Stimulated activated CD8-positive, alpha-beta memory T cell treated with anti-CD3 and anti-CD28 coated beads, Interleukin-7, amount 100 ng/mL, for 1 hour (primary cell): ENCODE data around the gene STAT1.

Experiments
- DNase-seq, 2 donors: peaks; one replicate each; pipeline ENCODE4 v3.0.0-alpha.2; 2020; ENCODE audit warnings: low read depth in 2 of 2

The STAT1 gene

DNA sequence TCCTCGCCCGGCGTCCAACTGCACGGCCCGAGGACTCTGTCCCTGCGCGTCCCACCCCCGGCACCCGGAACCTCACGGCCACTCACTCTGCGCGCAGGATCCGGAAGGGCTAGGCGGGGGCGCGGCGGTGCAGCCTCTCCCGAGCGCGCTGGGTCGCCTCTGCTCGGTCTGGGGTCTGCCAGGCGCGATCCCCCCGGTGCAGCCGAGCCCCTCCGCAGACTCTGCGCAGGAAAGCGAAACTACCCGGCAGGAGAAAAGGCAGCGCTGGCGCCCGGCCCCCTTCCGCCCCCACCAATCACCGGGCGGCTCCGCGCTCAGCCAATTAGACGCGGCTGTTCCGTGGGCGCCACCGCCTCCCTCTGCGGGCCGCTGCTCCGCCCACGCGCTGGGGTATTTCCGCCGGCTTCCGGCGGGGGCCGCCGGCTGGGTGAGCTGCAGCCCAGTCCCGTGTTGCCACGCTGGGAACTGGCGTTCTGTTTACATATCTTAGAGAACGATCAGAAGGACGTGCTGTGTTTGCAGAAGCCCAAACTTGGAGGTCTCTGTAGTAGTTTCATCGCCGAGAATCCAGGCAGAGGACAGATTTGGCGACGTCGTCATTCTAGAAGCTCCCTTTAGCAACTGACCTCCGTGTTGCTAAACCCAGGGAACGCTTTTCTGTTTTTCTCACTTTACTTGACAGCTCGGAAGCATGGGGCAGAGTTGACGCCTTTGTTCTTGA, at the start of gene STAT1:
STAT1 (minus strand) TSS at position 240 of the 721 bp plus-strand sequence. CDS start 4,168 bp downstream, outside the sequence.
- DNase-seq = peak; percentile 95 to 96

DNA sequence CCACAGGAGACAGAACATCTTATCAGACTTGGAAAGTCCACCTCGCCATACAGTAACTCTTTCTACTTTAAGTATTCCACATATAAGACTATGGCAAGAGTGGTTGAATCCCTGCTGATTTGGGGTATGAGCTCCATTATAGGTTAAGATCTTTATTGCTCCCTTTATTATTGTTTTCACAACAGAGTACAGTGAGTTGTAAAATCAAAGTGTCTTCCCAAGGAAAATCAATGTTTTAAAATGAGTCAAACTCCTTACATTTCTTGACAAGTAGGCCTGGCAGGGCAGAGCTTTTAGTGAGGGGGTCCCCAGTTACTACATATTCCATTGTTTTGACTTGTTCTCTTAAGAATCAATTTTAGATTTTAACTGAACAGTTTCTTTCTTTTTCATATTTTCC, 49.6 kb upstream of the STAT1 start:
- no peak for DNase-seq

DNA sequence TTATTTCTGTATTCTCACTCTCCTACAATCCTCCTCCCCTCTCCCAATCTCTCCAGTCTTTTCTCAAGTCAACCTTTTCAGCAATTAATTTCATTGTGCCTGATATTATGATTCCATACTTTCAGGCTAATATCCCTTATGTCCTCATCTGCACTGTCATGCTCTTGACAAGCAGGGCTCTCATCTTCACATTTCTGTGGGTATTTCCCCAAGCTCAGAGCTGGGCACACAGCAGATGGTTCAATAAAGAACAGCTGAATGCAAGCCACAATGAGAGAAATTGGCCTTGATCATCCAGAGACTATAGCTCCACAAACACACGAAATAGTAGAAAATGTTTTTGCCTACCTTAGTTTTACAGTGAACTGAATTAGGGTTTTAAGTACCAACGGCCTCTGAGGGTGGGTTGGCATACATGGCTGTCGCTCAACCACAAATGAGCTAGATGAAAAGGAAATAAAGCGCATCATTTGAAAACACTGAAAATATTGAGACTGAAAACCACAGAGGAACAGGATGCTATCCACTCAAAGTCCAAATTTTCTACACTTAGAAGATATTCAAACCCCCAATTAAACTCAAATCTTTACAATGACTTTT, 47.5 kb upstream of the STAT1 start:
- DNase-seq = no peak

DNA sequence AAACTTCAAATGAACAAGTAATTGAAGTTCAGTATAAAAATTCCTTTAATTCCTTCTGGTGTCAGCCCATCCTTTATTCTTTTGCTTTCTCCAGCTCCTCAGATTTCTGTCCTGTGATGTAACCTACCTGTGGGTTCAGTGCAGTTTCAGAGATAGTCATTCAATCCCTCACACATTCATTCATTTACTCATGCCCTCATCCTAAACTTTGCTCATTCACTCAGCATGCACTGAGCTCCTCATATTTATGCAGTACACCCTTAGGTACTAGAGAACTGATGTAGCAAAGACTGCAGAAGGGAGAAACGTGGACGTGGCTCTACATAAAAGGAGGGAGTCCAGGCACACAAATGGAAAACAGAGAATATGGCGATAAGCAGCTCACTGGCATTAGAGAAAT, 45.3 kb upstream of the STAT1 start:
- no peak for DNase-seq

DNA sequence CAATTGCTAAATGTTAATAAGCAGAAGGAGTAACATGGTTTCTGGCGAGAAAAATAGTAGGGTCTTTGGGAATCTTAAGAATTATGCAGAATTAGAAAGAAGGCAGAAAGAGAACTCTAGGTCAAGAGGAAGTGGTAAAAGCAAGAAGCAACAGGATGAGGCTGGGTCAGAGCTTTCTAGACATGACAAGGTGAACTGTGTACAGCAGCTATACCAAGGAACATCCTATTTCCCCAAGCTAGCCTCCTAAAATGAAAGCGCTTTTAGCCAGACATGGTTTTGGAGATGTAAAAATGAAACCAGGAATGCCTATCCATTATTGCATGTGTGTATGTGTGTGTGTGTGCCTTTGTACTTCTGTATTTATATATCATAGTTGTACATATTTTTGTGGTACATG, 42.3 kb upstream of the STAT1 start:
- no peak for DNase-seq

DNA sequence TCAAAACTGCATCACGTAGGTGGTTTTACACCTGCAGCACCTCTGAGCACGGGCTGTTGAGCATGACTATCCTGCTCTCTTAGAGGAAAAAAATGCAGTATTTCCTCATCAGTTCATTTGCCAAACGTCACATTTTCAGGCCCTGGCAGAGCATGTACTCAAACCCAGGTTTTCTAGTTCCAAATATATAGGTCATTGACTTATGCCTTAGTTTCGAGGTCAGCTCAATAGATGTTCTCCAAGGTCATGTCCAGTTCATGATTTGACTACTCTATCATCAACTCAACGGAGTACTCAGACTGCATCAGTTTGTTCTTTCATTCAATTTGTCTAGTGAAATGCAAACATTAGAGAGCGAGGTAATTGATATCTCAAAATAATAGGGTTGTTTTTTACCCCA, 39.3 kb upstream of the STAT1 start:
- no peak for DNase-seq

DNA sequence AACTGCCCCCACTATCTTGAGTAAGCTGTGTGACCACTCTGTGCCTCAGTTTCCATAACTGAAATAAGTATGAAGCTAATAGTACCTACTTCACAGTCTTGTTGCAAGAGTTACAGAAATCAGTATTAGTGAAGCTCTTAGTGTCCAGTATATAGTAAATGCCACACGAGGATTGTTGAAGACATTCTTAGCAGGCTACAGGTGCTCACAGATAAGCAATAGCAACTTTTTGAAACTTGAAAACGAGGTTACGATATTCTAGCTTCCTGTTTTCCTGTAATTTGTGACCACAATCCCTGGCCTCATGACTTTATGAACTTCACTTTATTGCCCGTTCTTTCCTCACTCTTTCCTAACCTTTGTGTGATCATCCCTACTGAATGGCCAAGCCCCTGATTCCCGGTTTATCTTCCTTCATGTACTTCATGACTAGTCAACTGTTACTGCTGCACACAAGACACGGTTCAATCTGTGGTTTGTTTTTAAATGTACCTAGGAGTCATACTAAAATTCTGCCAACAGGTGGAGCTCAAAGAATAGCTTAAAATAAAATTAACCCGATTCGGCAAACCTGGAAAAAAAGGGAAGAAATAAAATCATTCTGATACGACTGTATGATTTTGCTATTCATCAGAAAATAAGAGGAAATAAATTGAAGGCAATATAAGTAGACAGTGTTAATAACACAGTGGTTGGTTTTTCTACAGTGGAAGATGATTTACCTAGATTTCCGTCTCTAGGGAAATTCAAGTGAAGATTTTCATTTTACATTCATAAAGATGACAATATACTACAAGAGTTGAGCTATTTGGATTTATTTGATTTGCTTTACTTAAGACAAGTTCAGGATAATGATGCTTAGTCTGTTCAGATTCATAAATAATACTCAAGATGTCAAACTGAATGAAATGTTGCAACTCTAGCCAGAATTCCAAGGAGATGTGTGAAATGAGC, 38.1 kb upstream of the STAT1 start:
- DNase-seq = no peak

DNA sequence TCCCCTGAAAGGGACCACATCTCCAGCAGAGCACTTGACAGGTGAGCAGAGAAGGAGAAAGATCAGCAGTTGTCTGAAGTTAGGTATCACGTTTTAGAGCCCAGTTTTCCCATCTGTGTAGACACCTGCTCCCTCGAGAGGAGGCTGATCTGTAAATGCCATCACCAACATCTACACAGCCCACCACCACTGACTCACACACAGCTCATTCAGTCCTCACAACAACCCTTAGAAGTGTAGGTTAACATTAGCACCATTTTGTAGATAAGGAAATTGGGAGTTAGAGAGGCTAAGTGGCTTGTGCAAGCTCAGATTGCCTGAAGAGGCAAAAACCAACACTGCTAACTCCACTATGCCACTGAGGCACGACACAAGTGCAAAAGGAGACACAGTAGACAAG, 37.2 kb upstream of the STAT1 start:
- DNase-seq = no peak

DNA sequence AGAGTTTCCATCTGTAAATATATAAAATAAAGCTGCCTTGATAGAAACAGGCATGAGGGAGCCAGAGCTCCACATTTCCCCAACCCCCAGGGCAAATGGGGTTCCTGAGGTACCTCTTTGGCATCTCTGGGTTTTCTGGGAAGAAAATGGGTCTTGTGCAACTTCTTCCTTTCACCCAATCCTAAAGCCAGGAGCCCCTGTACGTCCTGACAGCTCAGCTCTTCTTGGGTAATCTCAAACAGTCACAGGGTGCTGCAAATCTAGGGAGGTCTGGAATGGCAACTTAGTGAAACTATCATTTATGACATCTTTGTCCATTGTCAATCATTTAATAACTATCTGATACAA, 36.6 kb upstream of the STAT1 start:
- DNase-seq = no peak

DNA sequence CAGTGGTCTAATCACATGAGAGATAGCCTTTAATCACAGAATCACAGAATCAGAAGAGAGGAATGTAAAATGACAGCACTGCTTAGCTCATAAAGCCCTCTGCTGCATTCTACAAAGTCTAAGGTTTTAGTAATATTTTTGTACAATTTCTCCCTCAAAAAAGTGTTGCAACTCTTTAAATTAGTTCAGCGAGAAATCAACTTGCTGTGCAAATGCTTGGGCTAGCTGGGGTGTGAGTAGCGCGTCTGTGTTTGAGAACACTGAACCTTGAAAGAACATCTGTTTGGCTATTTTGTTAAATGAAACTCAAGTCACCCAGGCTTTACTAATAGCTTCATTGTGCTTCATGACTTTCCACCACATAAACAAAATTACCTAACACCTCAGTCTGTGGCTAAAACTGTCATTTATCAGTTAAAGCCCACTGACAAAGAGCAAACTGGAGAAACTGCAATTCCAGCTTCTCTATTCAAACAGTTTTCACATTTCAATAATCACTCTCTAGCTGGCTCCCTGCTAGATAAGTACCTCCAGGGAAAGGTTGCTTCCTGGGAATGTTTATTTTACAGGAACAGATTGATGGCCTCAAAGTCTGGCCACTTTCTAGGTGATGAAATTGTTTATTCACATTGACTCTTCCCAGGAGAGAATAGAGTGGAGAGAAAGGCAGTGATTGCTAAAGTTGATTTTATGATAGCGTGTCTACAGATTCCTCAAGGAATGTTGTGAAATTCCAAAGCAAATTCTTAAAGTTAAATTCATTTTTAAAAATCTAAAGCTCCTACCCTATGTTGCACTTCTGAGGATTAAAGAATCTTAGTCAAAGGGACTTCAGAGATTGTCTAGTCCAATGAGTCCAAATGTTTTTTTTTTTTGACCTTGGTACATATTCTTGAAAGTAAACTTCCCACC, 36.0 kb upstream of the STAT1 start:
- DNase-seq = no peak

DNA sequence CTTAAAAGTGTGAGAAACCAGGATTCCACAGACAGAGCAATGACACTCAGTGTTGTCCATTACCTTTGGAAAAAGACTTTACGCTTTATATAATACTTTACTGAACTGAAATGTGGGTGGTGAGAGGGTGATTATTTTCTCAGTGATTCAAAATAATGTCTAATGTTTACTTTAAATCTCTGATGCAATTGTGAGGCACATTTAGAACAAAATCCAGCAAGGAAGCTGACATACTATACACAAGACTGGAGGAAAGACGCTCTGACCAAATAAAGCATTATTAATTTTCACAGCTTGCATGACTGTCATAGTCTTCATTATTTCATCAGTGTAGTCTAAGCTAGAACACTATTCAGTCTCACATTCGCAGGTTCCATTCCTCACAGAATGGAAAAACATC, 34.1 kb upstream of the STAT1 start:
- DNase-seq = no peak

DNA sequence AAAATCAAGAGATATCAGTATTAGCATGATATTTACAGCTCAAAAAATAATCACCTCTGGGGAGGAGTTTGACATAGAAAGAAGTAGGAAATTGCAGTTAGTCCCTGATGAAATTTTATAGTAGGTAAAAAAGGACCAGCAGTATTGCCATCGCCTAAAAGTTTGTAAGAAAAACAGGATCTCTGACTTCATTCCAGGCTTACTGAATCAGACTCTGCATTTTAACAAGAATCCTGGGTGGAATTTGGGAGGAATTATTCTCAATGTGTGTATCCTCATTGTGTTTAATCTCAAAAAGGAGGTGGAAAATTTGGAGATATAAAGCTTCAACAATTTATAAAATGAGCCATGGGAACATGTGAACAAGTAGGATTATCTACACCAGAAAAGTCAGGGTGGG, 31.2 kb upstream of the STAT1 start:
- DNase-seq = no peak

DNA sequence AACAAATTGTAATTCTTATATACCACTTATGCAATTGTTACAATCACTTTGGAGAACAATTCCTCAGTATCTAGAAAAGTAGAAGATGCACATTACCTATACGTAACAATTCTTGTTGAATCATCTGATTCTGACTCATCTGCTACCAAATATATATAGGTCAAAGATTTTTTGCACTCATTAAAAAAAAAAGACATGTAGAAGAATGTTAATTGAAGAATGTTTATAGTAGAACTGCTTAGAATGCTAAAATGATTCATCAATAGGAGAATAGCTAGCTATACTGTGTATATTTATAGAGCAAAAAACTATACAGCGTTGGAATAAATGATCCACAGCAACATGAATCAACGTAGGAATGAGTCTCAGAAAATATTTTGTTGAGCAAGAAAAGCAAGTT, 29.5 kb upstream of the STAT1 start:
- DNase-seq = no peak

DNA sequence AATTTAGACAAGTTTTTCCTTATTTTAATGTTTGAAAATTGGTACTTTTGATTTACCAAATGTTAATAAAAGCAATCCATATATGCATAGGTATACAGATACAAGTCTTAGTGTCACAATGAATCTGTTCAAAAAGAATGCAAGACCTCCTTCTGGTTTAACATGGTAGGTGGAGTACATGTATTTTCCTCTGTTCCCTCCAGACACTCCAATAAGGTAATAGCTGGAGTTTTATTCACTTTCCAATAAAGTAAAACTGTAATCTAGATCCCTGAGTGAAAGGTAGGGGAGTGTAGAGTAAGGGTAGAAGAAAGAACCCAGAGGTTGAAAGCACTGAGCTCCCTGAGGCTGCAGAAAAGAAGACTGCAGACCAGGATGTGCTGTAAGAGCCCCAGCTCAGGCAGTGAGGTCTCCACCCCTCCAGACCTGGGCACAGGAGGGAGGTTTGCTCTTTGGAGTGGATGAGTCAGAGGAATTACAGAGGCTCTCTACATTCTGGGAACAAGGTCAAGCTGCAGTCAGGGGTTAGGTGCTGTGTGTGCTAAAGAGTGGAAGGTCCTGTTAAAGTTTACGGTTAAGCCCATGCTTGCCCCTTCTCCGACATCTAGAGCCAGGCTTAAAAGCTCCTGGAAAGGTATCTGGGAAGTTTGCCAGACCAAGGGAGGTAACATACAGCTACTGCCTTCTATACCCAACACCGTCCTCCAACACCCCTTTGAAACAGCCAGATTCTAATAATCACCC, 27.6 kb upstream of the STAT1 start:
- no peak for DNase-seq

DNA sequence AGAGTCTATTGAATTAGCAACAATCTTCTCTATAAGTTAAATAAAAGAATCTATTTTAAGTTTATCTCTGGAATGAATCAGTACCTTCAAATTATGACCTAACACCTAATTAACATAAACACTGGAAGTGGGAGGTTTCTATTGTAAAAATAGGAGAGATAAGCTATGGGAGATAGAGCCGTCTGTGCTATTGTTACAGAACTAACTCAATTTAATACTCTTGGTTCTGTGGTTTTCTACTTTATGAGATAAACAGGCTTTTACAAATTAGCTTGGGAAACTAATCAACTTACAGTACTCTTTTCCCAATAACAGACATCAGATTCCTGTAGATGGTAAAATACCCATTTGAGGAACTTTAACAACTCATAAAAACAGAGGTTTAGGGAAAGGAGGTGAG, 25.6 kb upstream of the STAT1 start:
- no peak for DNase-seq

DNA sequence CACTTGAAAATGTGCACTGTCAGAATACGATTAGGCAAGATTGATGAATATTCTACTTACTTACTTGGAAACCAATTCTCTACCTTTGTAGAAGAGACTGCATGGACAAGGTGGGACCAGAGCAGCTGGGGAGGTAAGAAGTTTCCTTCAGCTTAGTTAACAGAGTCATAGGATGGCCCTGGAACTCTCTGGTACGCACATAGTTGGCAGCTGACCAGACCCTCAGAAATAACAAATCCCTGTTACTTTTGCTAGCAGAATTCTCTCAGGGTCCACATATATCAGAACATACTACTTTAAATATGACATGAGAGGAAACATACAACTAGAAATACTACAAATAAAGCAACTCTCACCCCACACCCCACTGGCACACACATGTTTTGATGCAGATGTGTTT, 24.8 kb upstream of the STAT1 start:
- no peak for DNase-seq

DNA sequence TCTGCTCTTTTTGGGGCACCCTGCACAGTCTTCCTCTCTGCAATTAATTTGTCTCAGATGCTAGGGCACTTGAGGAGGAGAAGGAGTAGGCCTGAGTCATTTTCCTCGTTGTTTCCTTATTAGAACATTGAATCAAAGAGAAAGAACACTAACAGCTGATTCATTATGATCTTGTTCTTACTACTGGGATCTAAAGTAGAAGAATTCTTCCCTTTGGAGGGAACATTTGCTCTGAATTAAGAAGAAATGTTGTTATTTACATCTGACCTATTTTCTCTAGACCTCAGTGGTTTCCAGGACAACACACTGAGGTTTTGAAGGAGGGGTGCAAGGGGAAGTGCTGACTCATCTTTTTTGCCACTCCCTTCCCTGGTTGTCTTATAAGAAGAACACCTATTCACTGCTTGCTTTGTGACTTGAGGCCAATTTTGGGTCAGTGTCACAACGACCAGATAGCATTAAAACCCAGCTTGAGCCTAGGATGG, 24.3 kb upstream of the STAT1 start:
- no peak for DNase-seq

DNA sequence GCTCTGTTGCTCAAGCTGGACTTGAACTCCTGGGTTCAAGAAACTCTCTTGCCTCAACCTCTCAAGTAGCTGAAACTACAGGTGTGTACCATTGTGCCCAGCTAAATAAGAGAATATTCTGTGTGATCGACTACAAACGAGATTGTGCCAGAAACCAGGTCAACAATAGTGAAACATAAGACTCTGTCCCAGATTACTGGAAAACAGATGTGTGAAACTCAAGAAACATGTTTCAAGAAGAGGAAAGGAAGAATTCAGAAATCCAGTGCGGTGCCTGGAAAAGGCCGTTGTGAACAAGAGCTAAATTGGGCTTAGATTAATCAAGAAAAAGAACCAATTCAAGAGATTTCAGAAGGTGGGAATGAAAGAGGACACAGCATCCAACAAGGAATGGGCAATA, 23.4 kb upstream of the STAT1 start:
- DNase-seq = no peak

DNA sequence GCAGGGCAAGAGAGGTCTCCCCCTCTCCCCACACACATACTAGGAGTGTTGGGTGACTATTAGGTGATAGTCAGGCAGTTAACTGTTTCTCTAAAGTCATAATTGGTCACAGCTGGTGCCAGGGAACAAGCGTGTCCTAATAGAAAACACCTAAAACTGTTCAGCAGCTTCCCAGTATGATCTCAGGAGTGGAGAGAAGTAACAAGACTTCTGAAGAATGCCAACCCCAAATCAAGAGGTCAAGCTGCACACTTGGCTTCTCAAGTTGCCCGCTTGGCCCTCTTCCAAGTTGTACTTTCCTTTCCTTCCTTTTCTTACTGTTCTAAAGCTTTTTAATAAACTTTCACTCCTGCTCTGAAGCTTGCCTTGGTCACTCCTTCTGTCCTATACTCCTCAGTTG, 22.4 kb upstream of the STAT1 start:
- DNase-seq = no peak

DNA sequence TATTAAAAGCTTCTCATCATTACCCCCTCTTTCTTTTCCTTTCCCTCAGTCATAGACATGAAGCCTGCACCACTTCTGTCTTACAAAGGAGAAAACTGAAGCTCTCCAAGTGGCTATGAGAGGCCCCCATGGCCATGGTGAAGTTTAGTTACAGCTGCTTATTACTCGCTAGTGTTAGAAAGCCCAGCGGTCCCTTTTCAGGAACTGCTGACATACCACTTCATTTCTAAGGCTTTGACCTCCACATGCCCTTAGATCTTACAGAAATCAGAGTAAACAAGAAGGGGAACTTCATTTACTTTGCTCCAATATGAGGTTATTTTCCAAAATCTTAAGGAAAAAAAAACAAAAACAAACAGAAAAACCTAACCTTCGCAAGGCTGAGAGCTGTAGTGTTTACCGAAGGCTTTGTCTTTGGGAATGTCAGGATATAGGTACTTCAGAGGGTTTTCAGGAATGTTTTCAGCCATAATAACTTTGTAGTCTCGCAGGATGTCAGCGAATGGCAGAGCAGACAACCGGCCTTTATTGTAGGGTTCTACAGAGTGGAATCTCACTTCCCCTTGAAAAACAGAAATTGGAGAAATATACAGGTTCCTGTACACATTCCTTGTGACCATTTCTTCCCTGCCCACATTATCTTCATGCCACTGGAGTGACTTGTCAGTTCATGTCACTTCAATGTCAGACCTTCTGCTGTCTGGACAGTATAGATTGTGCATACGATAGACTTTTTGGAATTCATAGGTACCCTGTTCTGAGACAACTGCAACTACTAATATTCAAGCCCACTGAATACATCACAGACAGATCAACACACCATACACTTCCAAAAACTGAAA, 18.8 kb upstream of the STAT1 start:
- DNase-seq = no peak
